HG03565 (cell line): ENCODE data around the gene ERVK3-1.
"Not testable (repeated sequence)": the region's sequence is repeated elsewhere in the genome, so short reads cannot be mapped to it uniquely, and the experiment has no call there.

Source experiments
- ATAC-seq: cut with Tn5 transposase; IDR thresholded peaks from one replicate; pipeline ENCODE4 v1.9.1; 2021; ENCODE audit warnings: mild to moderate bottlenecking, moderate library complexity; ENCODE audit not compliant: unreplicated experiment

ERVK3-1 gene

GRCh38 chr19:58304255-58304654, 922 bp upstream of the ERVK3-1 start:
- ATAC-seq, result no peak

GRCh38 chr19:58304748-58305064, 471 bp upstream of the ERVK3-1 start:
- ATAC-seq, result no peak

- ATAC-seq, result no peak
These were observed 751 bp downstream of the ERVK3-1 start for GRCh38 chr19:58305932-58306323.

- no peak for ATAC-seq
These were observed 2.6 kb downstream of the ERVK3-1 start for GRCh38 chr19:58307736-58308135.

GRCh38 chr19:58310685-58311084, 5.5 kb downstream of the ERVK3-1 start:
- not testable (repeated sequence) for ATAC-seq

- ATAC-seq, result no peak
These were observed 6.2 kb downstream of the ERVK3-1 start for GRCh38 chr19:58311345-58311865.

- no peak for ATAC-seq
These were observed 10.4 kb downstream of the ERVK3-1 start for GRCh38 chr19:58315580-58315979.

- ATAC-seq, result no peak
These were observed 12.4 kb downstream of the ERVK3-1 start for GRCh38 chr19:58317476-58318072.

- no peak for ATAC-seq
These were observed 13.1 kb downstream of the ERVK3-1 start for GRCh38 chr19:58318297-58318696.

- no peak for ATAC-seq
These were observed 14.1 kb downstream of the ERVK3-1 start for GRCh38 chr19:58319241-58319640.

- no peak for ATAC-seq
These were observed 20.3 kb downstream of the ERVK3-1 start for GRCh38 chr19:58325311-58326022.

GRCh38 chr19:58326501-58326913, 21.3 kb downstream of the ERVK3-1 start:
- no peak for ATAC-seq

GRCh38 chr19:58326914-58327726, 21.9 kb downstream of the ERVK3-1 start, which contains the start of gene ZSCAN22:
ZSCAN22 (plus strand) TSS chr19:58326994; CDS start chr19:58334803, 7,809 bp downstream.
- ATAC-seq, result peak; percentile 77

- no peak for ATAC-seq
These were observed 23.8 kb downstream of the ERVK3-1 start for GRCh38 chr19:58328999-58329398.

GRCh38 chr19:58330458-58330857, 25.3 kb downstream of the ERVK3-1 start:
- no peak for ATAC-seq

GRCh38 chr19:58332697-58333096, 27.5 kb downstream of the ERVK3-1 start:
- no peak for ATAC-seq

- ATAC-seq, result no peak
These were observed 29.6 kb downstream of the ERVK3-1 start for GRCh38 chr19:58334691-58335249.

GRCh38 chr19:58335630-58336029, 30.5 kb downstream of the ERVK3-1 start:
- ATAC-seq, result no peak

GRCh38 chr19:58336216-58336615, 31.0 kb downstream of the ERVK3-1 start:
- ATAC-seq, result no peak

- ATAC-seq, result no peak
These were observed 31.6 kb downstream of the ERVK3-1 start for GRCh38 chr19:58336820-58337219.

- ATAC-seq, result no peak
These were observed 33.2 kb downstream of the ERVK3-1 start for GRCh38 chr19:58338336-58338735.
